Tibial artery (tissue), 4 donors: Measurements from ENCODE around the gene DIDO1.

Source experiments
- DNase-seq, 2 donors: peaks; one replicate each; pipeline ENCODE4 v3.0.0-alpha.2; 2019
- H3K27ac ChIP-seq, 2 donors: fragments of 200-600 bp; sonication (generic) in 1 of 2; 1 replicate in 1 of 2; 2 replicates in 1 of 2; pipeline ENCODE4 v1.5.1; 2018 to 2019; ENCODE audit warnings: mild to moderate bottlenecking in 1 of 2
- H3K27me3 ChIP-seq, 2 donors: fragments of 200-600 bp; sonication (generic) in 1 of 2; one replicate each; pipeline versions ENCODE4 v1.5.1 to v1.6.0; 2016 to 2019
- H3K36me3 ChIP-seq, 3 donors: fragments of 200-600 bp; sonication (generic) in 2 of 3; one replicate each; pipeline ENCODE4 v1.5.1; 2016 to 2019; ENCODE audit warnings: mild to moderate bottlenecking in 2 of 3
- H3K4me1 ChIP-seq, 4 donors: fragments of 200-600 bp; sonication (generic) in 2 of 4; 1 replicate in 3 of 4; 2 replicates in 1 of 4; pipeline ENCODE4 v1.5.1; 2016 to 2019
- H3K4me3 ChIP-seq, 2 donors: fragments of 200-600 bp; sonication (generic) in 1 of 2; 1 replicate in 1 of 2; 2 replicates in 1 of 2; pipeline ENCODE4 v1.5.1; 2018 to 2019; ENCODE audit warnings: mild to moderate bottlenecking in 2 of 2
- H3K9me3 ChIP-seq, 3 donors: fragments of 200-600 bp; sonication (generic) in 1 of 3; one replicate each; pipeline ENCODE4 v1.5.1; 2016 to 2019
- intact Hi-C: fragments of 100-400 bp; cut with DNase I; formaldehyde crosslinking; loops from one replicate; pipeline ENCODE4 v1.15.0; 2023; ENCODE audit warnings: low total_unique reads
- TF ChIP-seq, protein P1 (sequence below), 2 experiments: fragments of 200-600 bp in 1 of 2; fragments of 450-650 bp in 1 of 2; IDR thresholded peaks; one replicate each; pipeline ENCODE4 v1.5.1; 2017 to 2019; ENCODE audit warnings: antibody characterized with exemption in 2 of 2, mild to moderate bottlenecking in 1 of 2, moderate library complexity in 1 of 2

The DIDO1 gene

DNA sequence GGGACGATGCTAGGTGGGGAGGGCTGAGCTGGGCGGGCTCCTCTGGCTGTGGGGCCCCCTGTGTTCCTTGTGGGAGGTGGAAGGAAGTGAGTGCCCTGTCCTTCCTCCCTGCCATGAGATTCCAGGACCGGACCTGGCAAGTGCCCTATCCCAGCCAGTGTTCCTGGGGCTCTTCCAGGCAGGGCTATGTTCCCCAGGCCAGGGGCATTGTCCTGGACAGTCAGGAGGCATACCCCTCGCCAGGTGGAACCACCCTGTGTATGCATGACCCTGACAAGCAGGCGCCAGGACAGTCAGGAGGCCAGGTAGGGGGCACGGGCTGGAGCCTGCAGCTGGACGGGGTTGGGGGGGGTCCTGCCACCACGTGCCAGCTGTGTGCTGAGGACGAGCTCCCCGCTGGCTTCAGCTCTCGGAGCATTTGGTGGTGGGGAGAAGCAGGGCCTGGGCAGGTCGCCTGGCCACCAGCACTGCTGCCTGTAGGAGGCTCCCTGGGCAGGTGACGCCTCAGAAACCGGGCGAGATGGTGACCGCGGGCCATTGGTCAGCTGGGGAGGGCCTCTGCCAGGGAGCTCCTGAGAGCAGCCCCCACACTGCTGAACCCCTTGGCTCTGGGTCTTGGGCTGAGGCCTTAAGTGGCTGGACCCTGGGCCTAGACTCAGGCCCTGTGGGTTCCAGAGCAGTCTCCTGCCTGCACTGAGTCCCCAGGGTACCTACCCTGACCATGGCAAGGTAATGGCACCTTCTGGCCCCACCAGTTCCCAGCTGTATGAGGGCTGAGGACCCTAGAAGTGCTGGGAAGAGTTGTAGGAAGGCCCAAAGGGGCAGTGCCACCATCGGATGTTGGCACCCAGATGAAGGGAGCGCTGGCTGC lies 26.9 kb upstream of the DIDO1 start:
- intact Hi-C loops = no loop called here
- Histone ChIP-seq H3K4me1 (peaks cover 0 to 33% (median 26%) of the 10 kb centered on the region in 4 donors), H3K4me3 (peak overlapping the region; percentile 34 to 51)

DNA sequence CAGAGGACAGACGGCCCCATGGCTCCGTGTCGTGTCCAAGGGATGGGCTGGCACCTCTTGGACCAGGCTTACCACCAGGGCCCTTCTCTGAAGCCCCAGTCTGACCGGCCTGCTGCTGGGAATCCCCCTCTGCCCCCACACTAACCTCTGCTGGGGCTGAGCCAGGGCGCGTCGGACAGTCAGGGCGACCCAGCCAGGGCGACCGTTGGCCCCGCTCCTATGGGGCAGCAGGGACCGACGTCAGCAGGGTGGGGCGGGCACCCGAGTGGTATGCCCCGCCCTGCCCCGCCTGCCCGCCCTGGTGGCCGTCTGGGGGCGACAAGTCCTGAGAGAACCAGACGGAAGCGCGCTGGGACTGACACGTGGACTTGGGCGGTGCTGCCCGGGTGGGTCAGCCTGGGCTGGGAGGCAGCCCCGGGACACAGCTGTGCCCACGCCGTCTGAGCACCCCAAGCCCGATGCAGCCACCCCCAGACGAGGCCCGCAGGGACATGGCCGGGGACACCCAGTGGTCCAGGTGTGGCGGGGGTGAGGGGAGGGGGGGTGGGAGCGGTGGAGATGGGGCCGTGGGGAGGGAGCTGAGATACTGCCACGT lies 26.2 kb upstream of the DIDO1 start, which contains the start of gene SLC17A9:
Gene SLC17A9 (plus strand): TSS at position 337 of the 595 bp plus-strand sequence. CDS start 122 bp downstream, at position 459.
- H3K27me3 ChIP-seq = no peaks in the 10 kb centered on the region
- TF ChIP-seq, protein P1, sequence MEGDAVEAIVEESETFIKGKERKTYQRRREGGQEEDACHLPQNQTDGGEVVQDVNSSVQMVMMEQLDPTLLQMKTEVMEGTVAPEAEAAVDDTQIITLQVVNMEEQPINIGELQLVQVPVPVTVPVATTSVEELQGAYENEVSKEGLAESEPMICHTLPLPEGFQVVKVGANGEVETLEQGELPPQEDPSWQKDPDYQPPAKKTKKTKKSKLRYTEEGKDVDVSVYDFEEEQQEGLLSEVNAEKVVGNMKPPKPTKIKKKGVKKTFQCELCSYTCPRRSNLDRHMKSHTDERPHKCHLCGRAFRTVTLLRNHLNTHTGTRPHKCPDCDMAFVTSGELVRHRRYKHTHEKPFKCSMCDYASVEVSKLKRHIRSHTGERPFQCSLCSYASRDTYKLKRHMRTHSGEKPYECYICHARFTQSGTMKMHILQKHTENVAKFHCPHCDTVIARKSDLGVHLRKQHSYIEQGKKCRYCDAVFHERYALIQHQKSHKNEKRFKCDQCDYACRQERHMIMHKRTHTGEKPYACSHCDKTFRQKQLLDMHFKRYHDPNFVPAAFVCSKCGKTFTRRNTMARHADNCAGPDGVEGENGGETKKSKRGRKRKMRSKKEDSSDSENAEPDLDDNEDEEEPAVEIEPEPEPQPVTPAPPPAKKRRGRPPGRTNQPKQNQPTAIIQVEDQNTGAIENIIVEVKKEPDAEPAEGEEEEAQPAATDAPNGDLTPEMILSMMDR (IDR thresholded peaks at IDR 0.05) = no peak
- peak within 1 kb of the TSS; percentile 86 to 98 for H3K27ac ChIP-seq
- H3K4me3 ChIP-seq = peak within 1 kb of the TSS; percentile 34 to 51
- DNase-seq = peak; percentile 70 to 86
- H3K9me3 ChIP-seq = no peaks in the 10 kb centered on the region
- peaks cover 15 to 35% (median 31%) of the 10 kb centered on the region in 3 donors for H3K36me3 ChIP-seq
- intact Hi-C loops = no loop called here
- peaks cover 0 to 33% (median 26%) of the 10 kb centered on the region in 4 donors for H3K4me1 ChIP-seq

More for the DNA sequence above, 26.9 kb upstream of the DIDO1 start:
- peak overlapping the region; percentile 86 to 98 for H3K27ac ChIP-seq
- no peaks in the 10 kb centered on the region for H3K9me3 ChIP-seq
- TF ChIP-seq, protein P1 (IDR thresholded peaks at IDR 0.05) = no peak
- DNase-seq = no peak
- no peaks in the 10 kb centered on the region for H3K27me3 ChIP-seq
- H3K36me3 ChIP-seq = peaks cover 8 to 28% (median 23%) of the 10 kb centered on the region in 3 donors

DNA sequence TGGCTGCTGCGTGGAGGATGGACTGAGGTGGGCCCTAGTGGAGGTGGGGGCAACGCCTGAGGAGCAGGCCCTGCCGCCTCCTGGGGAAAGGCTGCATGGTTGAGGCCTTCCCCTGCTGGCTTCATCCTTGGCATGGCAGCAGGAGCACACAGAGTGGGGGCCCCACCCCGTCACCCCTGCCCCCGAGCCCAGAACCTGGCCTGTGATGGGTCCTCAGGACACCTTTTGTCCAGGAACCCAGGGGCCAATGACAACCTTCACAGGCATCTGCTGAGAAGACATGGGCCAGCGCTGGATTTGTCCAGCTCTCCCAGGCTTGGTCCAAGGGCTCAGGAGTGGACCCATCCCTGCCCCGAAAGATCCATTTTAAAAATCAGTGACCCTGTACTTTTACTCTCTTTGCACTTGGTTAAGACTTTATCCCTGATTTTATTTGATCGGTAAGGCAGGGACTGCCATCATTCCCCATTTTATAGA lies 25.6 kb upstream of the DIDO1 start:
- peak overlapping the region; percentile 34 to 51 for H3K4me3 ChIP-seq

DNA sequence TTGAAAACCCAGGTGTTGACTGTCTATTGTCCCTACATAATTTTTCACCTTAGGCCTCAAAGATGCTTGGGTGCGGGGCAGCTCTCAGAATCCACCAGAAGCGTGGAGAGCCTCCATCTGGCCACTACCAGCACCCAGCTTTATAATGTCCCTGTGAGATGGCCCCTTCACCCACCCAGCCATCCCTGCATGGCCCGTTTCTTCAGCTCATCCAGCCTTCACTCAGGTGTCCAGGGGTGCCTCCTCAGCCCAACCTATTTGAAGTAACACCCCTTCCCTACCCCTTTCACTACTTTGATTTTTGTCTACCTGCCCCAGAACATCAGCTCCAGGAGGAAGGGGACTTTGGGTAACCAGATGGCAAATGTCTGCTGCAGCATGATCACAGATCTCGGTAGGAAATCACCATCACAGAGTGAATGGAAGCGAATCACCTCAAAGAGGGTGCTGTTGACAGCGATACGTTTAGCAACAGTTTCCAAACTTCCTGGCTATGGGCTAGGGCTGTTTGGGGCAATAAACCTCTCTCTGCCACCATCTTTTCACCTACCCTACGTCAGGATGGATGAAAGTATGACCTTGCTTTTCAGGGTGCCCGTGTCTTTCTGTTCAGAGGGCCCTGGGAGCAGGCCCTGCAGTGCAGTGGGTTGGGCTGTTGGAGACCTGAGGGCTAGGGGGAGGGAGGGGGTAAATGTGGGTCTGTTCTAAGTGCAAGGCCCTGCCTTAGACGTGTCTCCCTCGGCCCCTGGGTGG lies 25.0 kb upstream of the DIDO1 start:
- no peak for DNase-seq
- TF ChIP-seq, protein P1 (IDR thresholded peaks at IDR 0.05) = no peak
- intact Hi-C loops = no loop called here
- Histone ChIP-seq H3K36me3 (peaks cover 25 to 47% (median 37%) of the 10 kb centered on the region in 3 donors), H3K27ac (peak overlapping the region in 1 of 2 donors; percentile 98), H3K4me3 (no peak overlapping the region), H3K4me1 (peaks cover 0 to 33% (median 26%) of the 10 kb centered on the region in 4 donors), H3K27me3 (no peaks in the 10 kb centered on the region), H3K9me3 (no peaks in the 10 kb centered on the region)

More for the DNA sequence above, 25.6 kb upstream of the DIDO1 start:
- H3K27ac ChIP-seq = peak overlapping the region; percentile 86 to 98
- DNase-seq = no peak
- H3K27me3 ChIP-seq = no peaks in the 10 kb centered on the region
- TF ChIP-seq, protein P1 (IDR thresholded peaks at IDR 0.05) = no peak
- H3K36me3 ChIP-seq = peaks cover 19 to 41% (median 34%) of the 10 kb centered on the region in 3 donors
- no peaks in the 10 kb centered on the region for H3K9me3 ChIP-seq
- H3K4me1 ChIP-seq = peaks cover 0 to 33% (median 26%) of the 10 kb centered on the region in 4 donors
- intact Hi-C loops = no loop called here

DNA sequence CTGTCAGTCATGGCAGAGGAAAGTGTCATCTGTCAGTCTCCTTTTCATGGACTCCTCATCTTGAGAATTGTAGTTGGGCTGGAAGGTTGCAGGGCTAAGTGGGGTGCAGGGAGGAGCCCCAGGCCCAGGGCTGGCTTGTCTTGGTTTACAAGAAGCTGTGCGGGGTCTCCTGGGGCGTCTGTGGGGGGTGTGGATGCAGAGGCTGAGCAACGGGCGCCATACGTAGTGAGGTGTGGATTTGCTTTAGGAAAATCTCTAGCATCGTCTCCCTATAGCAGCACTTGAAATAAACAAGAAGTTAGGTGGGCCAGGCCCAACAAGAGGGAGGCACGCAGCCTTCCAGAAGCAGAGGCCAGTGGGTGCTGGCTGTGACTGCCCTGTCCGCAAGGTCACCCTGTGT lies 24.4 kb upstream of the DIDO1 start:
- H3K27me3 ChIP-seq = no peaks in the 10 kb centered on the region
- DNase-seq = no peak
- intact Hi-C loops = no loop called here
- peaks cover 0 to 29% (median 26%) of the 10 kb centered on the region in 4 donors for H3K4me1 ChIP-seq
- H3K4me3 ChIP-seq = no peak overlapping the region
- TF ChIP-seq, protein P1 (IDR thresholded peaks at IDR 0.05) = no peak
- peaks cover 31 to 52% (median 43%) of the 10 kb centered on the region in 3 donors for H3K36me3 ChIP-seq
- H3K27ac ChIP-seq = no peak overlapping the region
- no peaks in the 10 kb centered on the region for H3K9me3 ChIP-seq
